SK-N-MC (cell line): ENCODE results near the gene PGM2L1.

ENCODE experiments used
- EZH2 ChIP-seq: fragments of 200-600 bp; sonication (generic); IDR thresholded peaks from one replicate; pipeline ENCODE4 v1.6.1; 2017; ENCODE audit warnings: antibody characterized with exemption
- FOXP2 ChIP-seq: optimal IDR thresholded peaks from 2 replicates; pipeline ENCODE3; 2011; ENCODE audit warnings: mild to moderate bottlenecking, moderate library complexity; ENCODE audit not compliant: insufficient read depth; ENCODE audit errors: extremely low read length, control extremely low read depth
- POLR2AphosphoS5 ChIP-seq: IDR thresholded peaks from 2 replicates; pipeline ENCODE4 v1.6.1; 2012; ENCODE audit warnings: mild to moderate bottlenecking, low read depth, low read length, borderline replicate concordance

DNA sequence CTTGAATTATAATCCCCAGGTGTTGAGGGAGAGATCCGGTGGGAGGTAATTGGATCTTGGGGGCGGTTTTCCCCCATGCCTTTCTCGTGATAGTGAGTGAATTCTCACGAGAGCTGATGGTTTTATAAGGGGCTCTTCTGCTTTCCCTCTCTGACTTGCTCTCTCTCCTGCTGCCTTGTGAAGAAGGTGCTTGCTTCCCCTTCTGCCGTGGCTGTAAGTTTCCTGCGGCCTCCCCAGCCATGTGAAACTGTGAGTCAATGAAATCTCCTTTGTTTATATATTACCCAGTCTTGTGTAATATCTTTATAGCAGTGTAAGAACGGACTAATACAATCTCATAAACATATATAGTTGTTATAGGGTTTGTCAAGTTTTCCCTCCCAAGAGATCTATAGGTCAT, 36.3 kb upstream of the PGM2L1 start:
- no peak for TF ChIP-seq POLR2AphosphoS5
- no peak for TF ChIP-seq EZH2
- TF ChIP-seq FOXP2 = no peak
